ENCODE data around the gene GRM2. TPM values are rescaled to one million over a fixed set of nuclear protein-coding genes. Genes with fewer than 3 reads are reported as not detected.
"Not testable (repeated sequence)": the region's sequence is repeated elsewhere in the genome, so short reads cannot be mapped to it uniquely, and the experiment has no call there.

The GRM2 gene
- total RNA-seq, 1 experiment from 2014 or later = not detected

- DNase-seq (ENCODE audit: low read depth) = no peak
Observed at GRCh38 chr3:51722362-51722761, 15.5 kb downstream of the GRM2 start.

DNA sequence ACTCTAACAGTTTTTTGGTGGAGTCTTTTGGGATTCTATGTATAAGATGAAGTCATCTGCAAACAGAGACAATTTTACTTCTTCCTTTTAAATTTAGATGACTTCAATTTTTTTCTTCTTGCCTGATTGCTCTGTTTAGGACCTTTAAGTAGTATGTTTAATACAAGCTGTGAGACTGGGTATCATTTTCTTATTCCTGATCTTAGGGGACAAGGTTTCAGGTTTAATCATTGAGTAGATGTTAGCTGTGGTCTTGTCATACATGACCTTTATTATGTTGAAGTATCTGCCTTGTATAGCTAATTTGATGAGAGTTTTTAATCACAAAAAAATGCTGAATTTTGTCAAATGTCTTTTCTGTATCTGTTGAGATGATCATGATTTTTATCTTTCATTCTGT, 20.6 kb downstream of the GRM2 start:
- no peak for DNase-seq (ENCODE audit: low read depth)

- DNase-seq (ENCODE audit: low read depth) = no peak
Observed at GRCh38 chr3:51729042-51729633, 22.3 kb downstream of the GRM2 start.

GRCh38 chr3:51733859-51734571, 27.1 kb downstream of the GRM2 start:
- DNase-seq (ENCODE audit: low read depth) = no peak

GRCh38 chr3:51734572-51734907, 27.7 kb downstream of the GRM2 start:
- no peak for DNase-seq (ENCODE audit: low read depth)

- DNase-seq (ENCODE audit: low read depth) = no peak
Observed at GRCh38 chr3:51735039-51735438, 28.2 kb downstream of the GRM2 start.

DNA sequence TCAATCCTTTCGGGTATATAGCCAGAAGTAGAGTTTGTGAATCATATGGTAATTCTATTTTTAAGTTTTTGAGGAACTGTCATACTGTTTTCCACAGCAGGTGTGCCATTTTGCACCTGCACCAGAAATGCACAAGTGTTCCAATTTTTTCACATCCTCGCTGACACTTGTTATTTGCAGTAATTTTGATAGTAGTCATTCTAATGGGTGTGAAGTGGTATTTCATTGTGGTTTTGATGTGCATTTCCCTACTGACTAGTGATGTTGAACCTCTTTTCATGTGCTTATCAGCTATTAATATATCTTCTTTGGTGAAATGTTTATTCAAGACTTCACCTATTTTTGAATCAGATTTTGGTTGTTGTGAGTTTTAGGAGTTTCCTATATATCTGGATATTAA, 29.1 kb downstream of the GRM2 start:
- no peak for DNase-seq (ENCODE audit: low read depth)

DNA sequence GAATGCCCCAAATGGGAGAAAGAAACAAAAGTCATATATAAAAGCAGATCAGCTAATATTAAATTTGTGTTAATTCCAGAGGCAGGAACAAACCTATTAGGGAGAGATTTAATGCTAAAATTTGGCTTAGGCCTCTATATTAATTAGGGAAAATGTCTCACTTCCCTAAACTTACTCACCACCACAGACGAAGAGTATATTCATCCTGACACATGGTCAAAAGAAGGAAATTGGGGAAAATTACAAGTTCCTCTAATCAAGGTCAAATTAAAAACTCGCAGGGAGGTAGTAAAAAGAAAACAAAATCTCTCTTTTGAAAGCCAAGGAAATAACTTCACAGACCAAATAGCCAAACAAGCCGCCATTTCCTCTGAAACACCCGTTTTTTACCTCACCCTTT, 32.2 kb downstream of the GRM2 start:
- DNase-seq (ENCODE audit: low read depth) = no peak

DNA sequence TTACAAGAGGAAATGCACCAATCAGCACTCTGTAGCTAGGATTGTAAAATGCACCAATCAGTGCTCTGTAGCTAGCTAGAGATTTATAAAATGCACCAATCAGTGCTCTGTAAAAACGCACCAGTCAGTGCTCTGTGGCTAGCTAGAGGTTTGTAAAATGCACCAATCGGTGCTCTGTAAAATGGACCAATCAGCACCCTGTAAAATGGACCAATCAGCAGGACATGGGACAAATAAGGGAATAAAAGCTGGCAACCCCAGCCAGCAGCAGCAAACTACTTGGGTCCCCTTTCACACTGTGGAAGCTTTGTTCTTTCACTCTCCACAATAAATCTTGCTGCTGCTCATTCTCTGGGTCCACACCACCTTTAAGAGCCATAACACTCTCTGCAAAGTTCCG, 35.5 kb downstream of the GRM2 start:
- DNase-seq (ENCODE audit: low read depth) = not testable (repeated sequence)

DNA sequence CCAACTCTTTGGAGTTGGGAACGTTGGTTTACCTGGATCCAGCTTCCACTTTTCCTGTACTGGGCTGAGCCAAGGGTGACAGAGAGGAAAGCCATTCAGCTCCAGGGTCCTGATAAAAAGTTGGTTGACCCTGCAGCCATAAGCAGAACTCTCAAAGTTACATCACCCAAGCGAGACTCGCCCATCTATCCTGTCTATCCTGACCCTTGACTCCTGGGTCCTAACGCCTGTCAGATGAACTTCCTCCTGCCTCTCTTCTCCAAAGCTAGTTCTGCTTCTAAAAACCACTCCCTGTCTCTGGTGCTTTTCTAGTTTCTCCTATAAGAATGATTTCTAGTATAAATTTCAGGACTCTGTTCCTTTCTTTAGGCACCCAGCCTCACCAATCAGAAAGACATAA, 36.1 kb downstream of the GRM2 start:
- DNase-seq (ENCODE audit: low read depth) = not testable (repeated sequence)

DNA sequence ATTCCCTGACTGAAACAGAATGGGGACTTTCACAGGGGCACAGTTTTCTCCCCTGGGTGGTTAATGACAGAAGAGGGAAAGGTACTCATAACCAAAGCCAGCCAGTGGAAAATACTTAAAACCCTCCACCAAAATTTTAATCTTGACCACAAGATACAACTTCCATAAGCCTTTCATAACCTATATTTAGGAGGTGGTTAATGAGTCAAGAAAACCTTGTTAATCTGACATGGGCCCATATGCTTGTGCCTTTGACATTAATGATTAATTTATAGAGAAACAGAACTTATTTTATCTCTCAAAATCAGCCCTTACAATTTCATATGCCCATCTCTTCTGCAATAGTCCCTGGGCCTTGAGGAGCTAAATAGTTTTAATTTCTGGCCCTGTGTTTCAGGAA, 41.0 kb downstream of the GRM2 start:
- DNase-seq (ENCODE audit: low read depth) = no peak

DNA sequence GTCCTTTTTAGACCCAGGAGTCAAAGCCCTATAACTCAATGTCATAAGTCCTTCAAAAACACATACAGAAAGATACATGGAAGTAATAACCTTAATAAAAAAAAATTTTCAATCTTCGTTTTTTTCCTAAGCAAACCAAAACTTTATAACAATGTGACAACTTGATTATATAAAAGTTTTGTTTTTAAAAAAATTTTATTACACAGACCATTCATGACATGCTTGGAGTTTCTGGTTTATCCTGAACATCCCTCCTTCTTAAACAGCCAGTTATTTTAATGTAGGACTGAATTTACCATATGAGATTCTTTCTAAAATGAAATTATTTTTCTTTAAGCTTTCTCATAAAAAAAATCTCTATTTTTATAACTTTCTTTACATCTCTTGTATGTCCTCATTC, 41.5 kb downstream of the GRM2 start:
- DNase-seq (ENCODE audit: low read depth) = no peak

- DNase-seq (ENCODE audit: low read depth) = no peak
Observed at GRCh38 chr3:51750878-51751277, 44.0 kb downstream of the GRM2 start.

- DNase-seq (ENCODE audit: low read depth) = no peak
Observed at GRCh38 chr3:51751287-51751686, 44.4 kb downstream of the GRM2 start.

GRCh38 chr3:51753763-51754750, 47.2 kb downstream of the GRM2 start:
- not testable (repeated sequence) for DNase-seq (ENCODE audit: low read depth)

DNA sequence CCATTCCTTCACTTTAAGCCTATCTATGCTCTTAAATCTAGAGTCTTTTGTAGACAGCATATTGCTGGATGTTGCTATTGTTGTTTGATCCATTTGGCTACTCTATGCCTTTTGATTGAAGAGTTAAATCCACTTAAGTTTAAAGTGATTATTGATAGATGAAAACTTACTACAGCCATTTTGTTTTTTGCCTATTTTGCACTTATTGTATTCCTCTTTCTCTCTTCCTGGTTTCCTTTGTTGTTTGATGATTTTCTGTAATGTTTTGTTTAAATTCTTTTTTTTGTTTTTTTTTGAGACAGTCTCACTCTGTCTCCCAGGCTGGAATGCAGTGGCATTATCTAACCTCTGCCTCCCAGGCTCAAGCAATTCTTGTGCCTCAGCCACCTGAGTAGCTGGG, 52.3 kb downstream of the GRM2 start:
- DNase-seq (ENCODE audit: low read depth) = no peak

Other genes starting within 250 kb of the GRM2 start
- 11.4 and 13.9 TPM in 2 replicates for gene DCAF1, start 207.1 kb upstream of the GRM2 start, total RNA-seq (2014; rRNA removed; shearing (Covaris generic))
- 10.2 and 10.6 TPM in 2 replicates for gene RAD54L2, start 168.3 kb upstream of the GRM2 start, total RNA-seq (2014; rRNA removed; shearing (Covaris generic))
- 35.0 and 37.2 TPM in 2 replicates for gene TEX264, start 35.8 kb upstream of the GRM2 start, total RNA-seq (2014; rRNA removed; shearing (Covaris generic))
- gene IQCF6, start 72.2 kb downstream of the GRM2 start, total RNA-seq (2014; rRNA removed; shearing (Covaris generic)) = not detected in 2 replicates
- not detected in 2 replicates for gene IQCF2, start 154.5 kb downstream of the GRM2 start, total RNA-seq (2014; rRNA removed; shearing (Covaris generic))
- gene IQCF5, start 168.5 kb downstream of the GRM2 start, total RNA-seq (2014; rRNA removed; shearing (Covaris generic)) = not detected in 2 replicates
- not detected in 2 replicates for gene IQCF1, start 196.3 kb downstream of the GRM2 start, total RNA-seq (2014; rRNA removed; shearing (Covaris generic))
- 69.3 and 71.7 TPM in 2 replicates for gene RRP9, start 234.8 kb downstream of the GRM2 start, total RNA-seq (2014; rRNA removed; shearing (Covaris generic))
- gene PARP3, start 235.3 kb downstream of the GRM2 start, total RNA-seq (2014; rRNA removed; shearing (Covaris generic)) = 4.4 and 8.9 TPM in 2 replicates
- not detected in 2 replicates for gene GPR62, start 248.3 kb downstream of the GRM2 start, total RNA-seq (2014; rRNA removed; shearing (Covaris generic))